Fibroblast of skin of scalp (primary cell): Measurements from ENCODE around the gene TRAPPC2L.

Experiments
- DNase-seq: peaks from one replicate; pipeline ENCODE4 v3.0.0-alpha.2; 2013

Gene TRAPPC2L

GRCh38 chr16:88861359-88861758 is 4.4 kb downstream of the TRAPPC2L start:
- DNase-seq = no peak

GRCh38 chr16:88862968-88863367 is 6.0 kb downstream of the TRAPPC2L start:
- no peak for DNase-seq

DNA sequence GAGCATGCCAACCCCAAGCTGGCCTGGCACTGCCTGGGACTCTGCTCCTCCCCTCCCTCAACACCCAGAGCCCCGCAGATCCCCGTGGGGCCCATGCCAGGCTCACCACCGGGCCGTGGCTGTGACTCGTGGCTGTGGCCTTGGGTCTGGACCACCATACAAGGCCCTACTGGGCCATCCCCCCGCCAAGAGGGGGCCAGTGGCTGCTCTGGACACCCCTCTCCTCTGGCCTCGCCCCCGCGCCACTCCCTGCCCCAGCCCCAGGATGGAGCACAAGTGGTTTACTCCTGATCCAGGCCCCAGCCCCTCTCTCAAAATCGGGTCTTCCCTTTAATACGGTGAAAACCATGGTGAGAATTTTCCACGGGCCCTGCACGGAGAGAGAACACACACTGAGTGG is 6.5 kb downstream of the TRAPPC2L start:
- DNase-seq = no peak

GRCh38 chr16:88864099-88864498 is 7.2 kb downstream of the TRAPPC2L start:
- no peak for DNase-seq

- DNase-seq = no peak
These were observed 7.6 kb downstream of the TRAPPC2L start for GRCh38 chr16:88864521-88864920.

DNA sequence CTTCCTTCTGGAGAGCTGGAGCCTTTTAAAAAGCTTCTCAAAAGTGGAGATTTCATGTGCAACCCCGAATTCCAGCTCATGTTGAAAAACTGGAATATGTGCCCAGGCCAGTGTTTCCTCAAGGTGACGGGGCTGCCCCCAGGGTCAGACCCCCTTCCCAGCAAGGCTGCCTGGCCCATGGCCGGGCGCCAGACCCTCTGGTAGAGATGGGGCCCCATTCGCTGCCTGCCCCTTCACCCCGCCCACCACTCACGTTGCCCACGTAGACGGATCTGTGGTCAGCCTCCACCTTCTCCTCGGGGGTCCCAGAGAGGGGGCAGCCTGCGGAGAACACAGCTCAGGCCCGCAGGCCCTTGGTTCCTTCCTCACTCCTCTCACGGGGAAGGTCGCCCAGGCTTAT is 8.4 kb downstream of the TRAPPC2L start:
- no peak for DNase-seq

GRCh38 chr16:88865742-88866141 is 8.8 kb downstream of the TRAPPC2L start:
- no peak for DNase-seq

DNA sequence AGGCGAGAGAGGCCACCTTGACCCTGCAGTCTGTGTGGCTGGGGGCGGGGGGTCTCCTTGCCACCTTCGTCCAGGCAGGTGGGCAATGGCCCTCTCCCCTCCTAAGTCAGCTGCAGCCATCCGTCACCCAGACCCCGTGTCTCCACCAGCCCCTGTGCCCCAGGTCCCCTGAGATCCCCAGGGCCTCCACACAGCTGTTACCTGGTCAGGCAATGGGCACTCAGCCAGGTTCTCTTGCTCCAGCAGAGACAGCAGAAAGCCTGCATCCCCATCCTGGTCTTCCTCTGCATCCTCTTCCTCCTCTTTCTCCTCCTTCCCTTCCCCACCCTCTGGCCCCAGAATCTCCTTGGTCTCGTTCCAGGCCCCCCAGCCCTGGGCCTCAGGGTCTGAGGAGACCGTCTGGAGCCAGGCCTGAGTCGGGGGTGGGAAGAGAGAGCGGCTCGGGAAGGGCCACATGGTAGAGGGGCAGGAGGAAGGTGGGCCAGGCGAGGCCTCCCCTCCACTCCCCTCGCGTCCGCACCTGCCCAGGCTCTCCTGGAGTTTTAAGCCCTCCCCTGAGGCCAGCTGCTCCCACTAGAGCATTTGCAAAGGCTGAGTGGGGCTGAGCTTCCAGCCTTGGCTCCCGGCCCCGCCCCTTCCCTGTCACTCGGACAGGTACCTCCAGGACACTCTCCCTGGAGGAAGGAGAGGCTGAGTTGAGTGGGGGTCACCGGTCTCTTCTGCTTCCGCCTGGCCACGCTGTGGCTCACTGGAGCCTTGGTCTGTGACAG is 9.4 kb downstream of the TRAPPC2L start, which contains the start of gene PABPN1L:
Gene PABPN1L, minus strand, starts transcription at position 510 of the 770 bp plus-strand sequence. Its CDS starts 54 bp downstream, at position 456.
- DNase-seq = no peak

DNA sequence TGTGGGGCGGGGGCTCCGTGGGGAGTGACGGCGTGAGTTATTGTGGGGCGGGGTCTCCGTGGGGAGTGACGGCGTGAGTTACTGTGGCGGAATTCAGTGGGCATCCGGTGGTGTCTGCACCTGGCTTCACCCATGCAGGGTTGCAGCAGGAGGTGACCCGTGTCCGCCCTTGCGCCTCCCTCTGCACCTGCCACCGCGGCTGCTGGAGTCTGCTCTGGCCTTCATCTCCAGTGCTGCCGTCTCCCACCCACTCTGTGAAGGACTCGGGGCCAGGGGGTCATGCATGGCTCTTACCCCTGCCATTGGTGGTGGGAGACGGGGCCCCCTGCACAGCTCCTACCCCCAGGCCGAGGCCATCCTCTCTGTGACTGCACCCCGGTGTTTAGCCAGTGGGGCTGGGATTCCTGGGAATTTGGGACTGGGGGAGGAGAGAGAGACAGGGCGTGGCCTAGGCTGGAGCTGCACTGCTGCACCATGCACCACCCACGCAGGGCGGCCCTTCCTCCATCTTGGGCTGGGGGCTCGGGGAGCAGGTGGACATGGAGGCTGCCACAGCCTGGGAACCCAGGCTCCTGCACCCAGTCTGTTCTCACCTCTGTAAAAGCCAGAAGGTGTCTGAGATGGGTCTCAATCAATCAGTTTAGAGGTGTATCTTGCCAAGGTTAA is 10.8 kb downstream of the TRAPPC2L start:
- no peak for DNase-seq

- DNase-seq = no peak
These were observed 12.2 kb downstream of the TRAPPC2L start for GRCh38 chr16:88868974-88869672.

GRCh38 chr16:88869673-88869980 is 12.7 kb downstream of the TRAPPC2L start:
- no peak for DNase-seq

DNA sequence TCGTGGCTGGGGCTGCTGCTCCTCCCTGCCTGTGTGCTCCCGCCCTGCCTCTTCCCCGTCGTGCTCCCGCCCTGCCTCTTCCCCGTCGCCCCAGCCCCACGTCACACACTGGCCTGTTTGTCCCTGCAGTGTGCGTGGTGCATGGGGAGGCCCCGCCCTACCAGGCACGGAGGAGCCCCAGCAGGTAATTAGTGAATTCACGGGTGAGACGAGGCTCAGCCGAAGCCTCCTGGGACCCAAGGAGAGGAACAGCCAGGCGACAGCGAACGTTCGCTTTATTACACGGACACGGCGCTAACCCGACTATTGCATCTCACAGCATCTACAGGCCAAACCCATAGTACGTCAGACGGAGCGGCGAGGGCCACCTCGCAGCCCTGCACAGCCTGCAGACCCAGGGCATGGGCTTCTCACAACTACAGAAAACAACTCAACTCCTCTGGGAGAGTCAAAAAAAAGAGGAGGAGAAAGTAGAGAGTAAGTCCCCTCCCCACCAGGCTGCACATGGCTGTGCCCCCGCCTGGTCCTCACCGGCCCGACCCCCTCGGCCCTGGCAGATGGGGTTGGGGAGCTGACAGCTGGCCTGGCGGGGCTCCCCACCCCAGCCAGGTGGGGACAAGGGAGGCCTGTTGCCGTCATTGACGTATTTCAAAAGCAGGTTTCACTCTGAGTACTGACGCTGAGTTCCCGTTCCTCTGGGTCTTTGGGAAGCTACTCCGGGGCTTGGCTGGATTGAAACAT is 13.9 kb downstream of the TRAPPC2L start:
- no peak for DNase-seq

- DNase-seq = no peak
These were observed 14.4 kb downstream of the TRAPPC2L start for GRCh38 chr16:88871349-88871702.

- no peak for DNase-seq
These were observed 14.9 kb downstream of the TRAPPC2L start for GRCh38 chr16:88871730-88872416.

GRCh38 chr16:88872650-88873331 is 15.9 kb downstream of the TRAPPC2L start:
- no peak for DNase-seq

DNA sequence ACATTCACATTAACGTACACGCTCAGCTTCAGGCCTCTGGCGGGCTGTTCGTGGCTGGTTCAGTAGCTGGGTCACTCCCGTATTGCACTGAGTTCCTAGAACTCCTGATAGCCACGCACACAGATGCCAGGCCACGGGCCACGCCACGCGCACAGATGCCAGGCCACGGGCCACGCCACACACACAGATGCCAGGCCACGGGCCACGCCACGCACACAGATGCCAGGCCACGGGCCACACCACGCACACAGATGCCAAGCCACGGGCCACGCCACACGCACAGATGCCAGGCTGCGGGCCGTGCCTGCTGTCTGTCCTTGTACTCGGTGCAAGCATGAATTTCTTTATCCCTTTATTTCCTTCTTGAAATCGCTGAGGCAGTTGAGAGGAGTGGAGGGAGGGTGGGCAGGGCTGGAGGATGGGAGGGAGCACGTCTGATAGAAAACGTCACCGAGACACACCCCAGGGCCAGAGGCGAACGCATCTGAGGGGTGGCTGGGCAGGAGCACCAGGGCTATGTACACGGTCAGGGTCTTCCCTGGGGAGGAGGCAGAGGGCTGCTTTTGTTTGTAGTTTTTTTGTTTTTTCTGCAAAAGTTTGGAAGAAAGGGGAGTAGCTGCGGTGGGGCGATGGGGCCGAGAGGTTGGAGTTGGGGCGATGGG is 18.1 kb downstream of the TRAPPC2L start:
- DNase-seq = no peak

DNA sequence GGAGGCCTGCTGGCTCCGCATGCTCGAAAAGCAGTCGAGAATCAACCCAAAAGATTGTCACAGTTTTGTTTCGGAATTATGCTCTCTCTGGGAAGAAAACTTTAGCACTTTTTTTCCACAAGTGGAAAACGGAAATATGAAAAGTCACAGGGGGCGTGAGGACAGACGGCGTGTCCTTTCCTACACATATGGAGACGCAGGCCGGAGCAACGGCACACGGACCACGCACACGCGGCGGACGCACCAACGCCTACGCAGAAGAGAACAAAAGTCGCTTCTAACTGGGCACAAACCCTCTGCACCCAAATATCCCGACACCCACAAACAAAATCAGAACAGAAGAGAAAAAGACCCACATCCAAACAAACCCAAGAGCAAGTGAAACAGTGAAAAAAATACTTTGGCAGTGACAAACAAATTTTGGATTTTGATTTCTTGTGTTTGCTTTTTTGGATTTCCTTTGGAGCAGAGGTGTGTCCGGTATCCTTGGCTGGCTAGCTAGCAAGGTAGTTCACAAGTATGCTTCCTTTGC is 18.8 kb downstream of the TRAPPC2L start:
- no peak for DNase-seq

DNA sequence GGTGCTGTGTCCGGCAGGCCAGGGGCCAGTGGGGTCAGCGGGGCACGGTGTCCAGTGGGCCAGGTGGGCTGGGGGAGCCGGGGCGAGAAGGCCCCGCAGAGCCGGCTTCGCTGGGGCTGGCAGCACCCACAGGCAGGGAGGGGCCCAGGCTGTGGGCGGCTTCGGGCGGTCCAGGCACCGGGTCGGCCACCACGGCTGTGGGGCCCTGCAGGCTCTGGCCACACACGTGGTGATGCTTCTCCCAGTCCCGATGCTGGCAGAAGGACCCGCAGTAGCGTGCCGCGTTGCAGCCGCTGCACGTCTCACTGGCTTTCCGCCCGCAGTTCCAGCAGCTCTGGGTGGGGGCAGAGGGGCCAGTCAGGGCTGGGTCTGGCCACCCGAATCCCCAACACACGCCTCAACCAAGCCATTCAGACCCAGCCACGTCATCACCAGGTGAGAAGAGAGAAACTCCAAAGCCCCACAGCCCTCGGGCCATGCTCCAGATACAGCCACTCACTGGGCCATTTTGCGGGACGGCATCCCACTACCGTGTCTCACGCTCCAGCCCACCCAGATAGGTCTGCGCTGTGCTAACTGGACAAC is 20.1 kb downstream of the TRAPPC2L start:
- no peak for DNase-seq

DNA sequence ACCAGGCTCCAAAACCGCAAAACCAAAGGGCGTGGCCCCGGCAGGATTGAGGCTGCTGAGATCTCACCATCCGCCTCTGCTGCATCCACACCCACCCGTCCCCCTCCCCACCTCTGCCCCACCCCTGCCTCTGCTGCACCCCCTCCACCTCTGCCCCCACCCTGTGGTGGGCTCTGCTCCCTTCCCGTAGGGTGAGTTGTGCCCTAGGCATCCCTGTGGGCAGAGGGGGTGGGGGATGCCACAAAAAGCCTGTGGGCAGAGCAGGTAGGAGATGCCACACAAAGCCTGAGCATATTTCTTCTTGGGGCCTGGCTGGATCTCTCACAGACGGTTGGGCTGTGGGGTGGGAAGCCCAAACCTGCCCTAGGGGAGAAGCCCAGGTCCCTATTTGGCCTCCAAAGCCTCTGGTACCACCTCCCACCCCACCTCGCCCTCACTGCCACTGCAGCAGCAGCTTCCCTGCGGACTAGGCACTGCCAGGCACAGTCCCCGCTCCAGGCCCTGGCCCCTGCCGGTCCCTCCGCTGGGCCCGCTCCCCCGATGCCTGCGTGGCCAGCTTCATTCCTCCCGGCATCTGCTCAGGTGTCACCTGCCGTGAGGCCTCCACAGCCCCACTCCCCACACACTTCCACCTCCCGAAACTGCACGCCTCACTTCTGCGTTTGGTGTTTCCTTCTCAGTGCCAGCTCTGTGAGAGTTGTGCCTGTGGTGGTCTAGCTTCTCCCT is 20.8 kb downstream of the TRAPPC2L start:
- DNase-seq = no peak

GRCh38 chr16:88878356-88878755 is 21.4 kb downstream of the TRAPPC2L start:
- DNase-seq = no peak
